DND-41 (cell line): Measurements from ENCODE around the gene HECTD4.

Experiments used
- EZH2 ChIP-seq: IDR thresholded peaks from 3 replicates; pipeline ENCODE4 v1.6.1; 2012; ENCODE audit warnings: borderline replicate concordance, low read depth, mild to moderate bottlenecking, moderate library complexity, low read length, inconsistent platforms; ENCODE audit not compliant: severe bottlenecking
- TF ChIP-seq, protein P1 (sequence below): IDR thresholded peaks from 2 replicates; pipeline ENCODE4 v1.5.1; 2012; ENCODE audit warnings: borderline replicate concordance, low read length, moderate library complexity, mild to moderate bottlenecking; ENCODE audit not compliant: poor library complexity, severe bottlenecking; ENCODE audit errors: extremely low read depth

GRCh38 chr12:112409906-112410244 lies 27.6 kb upstream of the HECTD4 start:
- TF ChIP-seq, protein P1, sequence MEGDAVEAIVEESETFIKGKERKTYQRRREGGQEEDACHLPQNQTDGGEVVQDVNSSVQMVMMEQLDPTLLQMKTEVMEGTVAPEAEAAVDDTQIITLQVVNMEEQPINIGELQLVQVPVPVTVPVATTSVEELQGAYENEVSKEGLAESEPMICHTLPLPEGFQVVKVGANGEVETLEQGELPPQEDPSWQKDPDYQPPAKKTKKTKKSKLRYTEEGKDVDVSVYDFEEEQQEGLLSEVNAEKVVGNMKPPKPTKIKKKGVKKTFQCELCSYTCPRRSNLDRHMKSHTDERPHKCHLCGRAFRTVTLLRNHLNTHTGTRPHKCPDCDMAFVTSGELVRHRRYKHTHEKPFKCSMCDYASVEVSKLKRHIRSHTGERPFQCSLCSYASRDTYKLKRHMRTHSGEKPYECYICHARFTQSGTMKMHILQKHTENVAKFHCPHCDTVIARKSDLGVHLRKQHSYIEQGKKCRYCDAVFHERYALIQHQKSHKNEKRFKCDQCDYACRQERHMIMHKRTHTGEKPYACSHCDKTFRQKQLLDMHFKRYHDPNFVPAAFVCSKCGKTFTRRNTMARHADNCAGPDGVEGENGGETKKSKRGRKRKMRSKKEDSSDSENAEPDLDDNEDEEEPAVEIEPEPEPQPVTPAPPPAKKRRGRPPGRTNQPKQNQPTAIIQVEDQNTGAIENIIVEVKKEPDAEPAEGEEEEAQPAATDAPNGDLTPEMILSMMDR: no peak
- TF ChIP-seq EZH2: no peak
